H1 (cell line): ENCODE results near the gene TPD52L1. TPM values are rescaled to one million over a fixed set of nuclear protein-coding genes. Genes with fewer than 3 reads are reported as not detected.

Source experiments
- CTCF ChIA-PET: fragments of 300-600 bp; sonication (Branson Sonifier 250); formaldehyde crosslinking; loops from one replicate; lab custom pipeline; 2021; ENCODE audit not compliant: partially characterized antibody; lab: Charles Lee
- POLR2A ChIA-PET: fragments of 300-600 bp; sonication (Branson Sonifier 250); formaldehyde crosslinking; loops from one replicate; lab custom pipeline; 2021; ENCODE audit warnings: inconsistent platforms; ENCODE audit not compliant: partially characterized antibody; lab: Charles Lee
- DNase-seq, 2 experiments: peaks; one replicate each; pipeline versions ENCODE4 v3.0.0 to v3.0.0-alpha.2; 2010 to 2022; ENCODE audit warnings: low spot score in 2 of 2, low read depth in 1 of 2, mixed read lengths in 1 of 2
- FAIRE-seq: peaks from 2 replicates; lab custom pipeline; 2011; peaks lifted over from hg19 to GRCh38; lab: Jason Lieb, UNC
- H2AFZ ChIP-seq: 2 replicates; pipeline ENCODE4 v1.8.1; 2012; ENCODE audit warnings: low read length, inconsistent platforms
- H2AK5ac ChIP-seq: 2 replicates; pipeline ENCODE4 v1.6.1; 2013; ENCODE audit warnings: low read depth, low read length
- H2BK120ac ChIP-seq: replicated peaks from 2 replicates; pipeline ENCODE3; 2013; ENCODE audit warnings: low read depth, low read length, inconsistent platforms
- H2BK12ac ChIP-seq: 2 replicates; pipeline ENCODE4 v1.6.1; 2013; ENCODE audit warnings: low read depth, low read length
- H2BK15ac ChIP-seq: 2 replicates; pipeline ENCODE4 v1.6.1; 2013; ENCODE audit warnings: low read length
- H2BK20ac ChIP-seq: 2 replicates; pipeline ENCODE4 v1.6.1; 2013; ENCODE audit warnings: low read length
- H2BK5ac ChIP-seq: 2 replicates; pipeline ENCODE4 v1.6.1; 2013; ENCODE audit warnings: low read depth, low read length
- H3K14ac ChIP-seq: 2 replicates; pipeline ENCODE4 v1.6.1; 2013; ENCODE audit warnings: inconsistent platforms; ENCODE audit not compliant: insufficient read length
- H3K18ac ChIP-seq: 2 replicates; pipeline ENCODE4 v1.6.1; 2013; ENCODE audit warnings: low read length; ENCODE audit errors: extremely low read depth
- H3K23ac ChIP-seq: 2 replicates; pipeline ENCODE4 v1.6.1; 2013; ENCODE audit warnings: inconsistent platforms; ENCODE audit not compliant: insufficient read length
- H3K23me2 ChIP-seq: 2 replicates; pipeline ENCODE4 v1.6.1; 2013; ENCODE audit warnings: low read depth, low read length
- H3K27ac ChIP-seq: 2 replicates; pipeline ENCODE4 v1.6.1; 2011; ENCODE audit warnings: low read depth, low read length, inconsistent platforms
- H3K27me3 ChIP-seq, 4 experiments: replicated peaks in 1 of 4; 1 replicate in 1 of 4; 2 replicates in 3 of 4; pipeline versions ENCODE4 v1.6.1 to v1.8.1; 2011 to 2013; ENCODE audit warnings: low read length in 3 of 4, mild to moderate bottlenecking in 3 of 4, inconsistent platforms in 2 of 4, mixed read lengths in 2 of 4, moderate library complexity in 1 of 4; ENCODE audit not compliant: control insufficient read depth in 3 of 4, insufficient read depth in 3 of 4; ENCODE audit errors: extremely low read depth in 1 of 4
- H3K36me3 ChIP-seq, 4 experiments: 2 replicates each; pipeline versions ENCODE4 v1.6.1 to v1.8.1; 2011 to 2013; ENCODE audit warnings: mild to moderate bottlenecking in 4 of 4, low read length in 3 of 4, moderate library complexity in 2 of 4, control low read depth in 1 of 4, inconsistent platforms in 1 of 4; ENCODE audit not compliant: insufficient read depth in 4 of 4, control insufficient read depth in 2 of 4
- H3K4ac ChIP-seq: replicated peaks from 2 replicates; pipeline ENCODE3; 2013; ENCODE audit warnings: low read length, low read depth, mixed read lengths, inconsistent platforms; ENCODE audit not compliant: insufficient read length
- H3K4me1 ChIP-seq, 4 experiments: replicated peaks in 1 of 4; 1 replicate in 1 of 4; 2 replicates in 3 of 4; pipeline versions ENCODE4 v1.6.1 to v1.8.1; 2011 to 2013; ENCODE audit warnings: low read length in 3 of 4, inconsistent platforms in 2 of 4, mixed read lengths in 1 of 4; ENCODE audit not compliant: insufficient read depth in 4 of 4, control insufficient read depth in 3 of 4
- H3K4me2 ChIP-seq, 2 experiments: 2 replicates each; pipeline versions ENCODE4 v1.6.1 to v1.8.1; 2011 to 2013; ENCODE audit warnings: low read depth in 2 of 2, low read length in 2 of 2, control low read depth in 1 of 2, inconsistent platforms in 1 of 2, mild to moderate bottlenecking in 1 of 2; ENCODE audit not compliant: insufficient read depth in 1 of 2
- H3K4me3 ChIP-seq, 4 experiments: fragments of 200-600, 300-600 bp in 1 of 4; sonication (generic), shearing (Covaris generic), sonication (Bioruptor Twin) in 1 of 4; 2 replicates each; pipeline versions ENCODE4 v1.5.1 to v1.8.1; 2011 to 2016; ENCODE audit warnings: low read length in 4 of 4, low read depth in 3 of 4, control low read depth in 2 of 4, inconsistent platforms in 2 of 4, mild to moderate bottlenecking in 2 of 4, mixed read lengths in 1 of 4, moderate library complexity in 1 of 4; ENCODE audit not compliant: insufficient read depth in 2 of 4; ENCODE audit errors: extremely low read depth in 1 of 4
- H3K56ac ChIP-seq: replicated peaks from 2 replicates; pipeline ENCODE3; 2013; ENCODE audit warnings: low read depth, mild to moderate bottlenecking, mixed read lengths, low read length, inconsistent platforms; ENCODE audit not compliant: insufficient read length
- H3K79me1 ChIP-seq: 2 replicates; pipeline ENCODE4 v1.6.1; 2013; ENCODE audit warnings: low read depth, low read length, control low read depth
- H3K79me2 ChIP-seq, 2 experiments: 2 replicates each; pipeline versions ENCODE4 v1.6.1 to v1.8.1; 2012 to 2013; ENCODE audit warnings: low read length in 2 of 2, mild to moderate bottlenecking in 2 of 2, inconsistent platforms in 1 of 2; ENCODE audit not compliant: insufficient read depth in 2 of 2, control insufficient read depth in 1 of 2
- H3K9ac ChIP-seq, 4 experiments: replicated peaks in 1 of 4; 1 replicate in 1 of 4; 2 replicates in 3 of 4; pipeline versions ENCODE4 v1.6.1 to v1.8.1; 2011 to 2013; ENCODE audit warnings: low read depth in 3 of 4, low read length in 3 of 4, control low read depth in 2 of 4, mild to moderate bottlenecking in 2 of 4, moderate library complexity in 2 of 4, inconsistent platforms in 1 of 4; ENCODE audit errors: extremely low read depth in 1 of 4
- H3K9me3 ChIP-seq, 2 experiments: 2 replicates each; pipeline versions ENCODE4 v1.6.1 to v1.8.1; 2012 to 2013; ENCODE audit warnings: mild to moderate bottlenecking in 2 of 2, moderate library complexity in 2 of 2, control low read depth in 1 of 2, inconsistent platforms in 1 of 2, low read depth in 1 of 2, low read length in 1 of 2, mixed read lengths in 1 of 2; ENCODE audit not compliant: insufficient read depth in 2 of 2
- H4K20me1 ChIP-seq, 2 experiments: replicated peaks in 1 of 2; 2 replicates each; pipeline versions ENCODE3 to v1.8.1; 2011 to 2013; ENCODE audit warnings: inconsistent platforms in 2 of 2, low read length in 2 of 2, mild to moderate bottlenecking in 1 of 2; ENCODE audit not compliant: insufficient read depth in 2 of 2, control insufficient read depth in 1 of 2
- H4K5ac ChIP-seq: 2 replicates; pipeline ENCODE4 v1.6.1; 2013; ENCODE audit warnings: low read length, low read depth, mixed read lengths, inconsistent platforms; ENCODE audit not compliant: insufficient read length
- H4K8ac ChIP-seq: 2 replicates; pipeline ENCODE4 v1.8.0; 2013; ENCODE audit warnings: mild to moderate bottlenecking, moderate library complexity, low read length, inconsistent platforms; ENCODE audit not compliant: insufficient read depth; ENCODE audit errors: extremely low read depth
- H4K91ac ChIP-seq: replicated peaks from 2 replicates; pipeline ENCODE3; 2013; ENCODE audit warnings: low read length, mixed read lengths, inconsistent platforms; ENCODE audit not compliant: insufficient read length
- BCL11A ChIP-seq, 2 experiments: IDR thresholded peaks; one replicate each; pipeline ENCODE4 v1.6.1; 2011; ENCODE audit warnings: low read depth in 2 of 2, low read length in 2 of 2, mild to moderate bottlenecking in 2 of 2
- BRCA1 ChIP-seq: IDR thresholded peaks from 2 replicates; pipeline ENCODE4 v1.6.1; 2012; ENCODE audit warnings: low read depth, low read length, improper control_type of control experiment
- CHD2 ChIP-seq: IDR thresholded peaks from 2 replicates; pipeline ENCODE4 v1.6.1; 2012; ENCODE audit warnings: low read length, improper control_type of control experiment
- CREB1 ChIP-seq: IDR thresholded peaks from 2 replicates; pipeline ENCODE4 v1.6.1; 2012; ENCODE audit warnings: inconsistent platforms
- FOSL1 ChIP-seq: IDR thresholded peaks from 2 replicates; pipeline ENCODE4 v1.6.1; 2011; ENCODE audit warnings: mild to moderate bottlenecking, low read depth, low read length, moderate library complexity; ENCODE audit not compliant: insufficient read depth
- HDAC2 ChIP-seq, 2 experiments: fragments of 300-600 bp in 1 of 2; sonication (generic) in 1 of 2; IDR thresholded peaks; 2 replicates each; pipeline ENCODE4 v1.6.1; 2011 to 2012; ENCODE audit warnings: low read depth in 2 of 2, low read length in 2 of 2, mild to moderate bottlenecking in 2 of 2, moderate library complexity in 2 of 2, borderline replicate concordance in 1 of 2, inconsistent platforms in 1 of 2
- JUND ChIP-seq: IDR thresholded peaks from 2 replicates; pipeline ENCODE4 v1.6.1; 2011; ENCODE audit warnings: mild to moderate bottlenecking, improper control_type of control experiment, low read length
- RAD21 ChIP-seq, 2 experiments: IDR thresholded peaks in 1 of 2; conservative IDR thresholded peaks in 1 of 2; 2 replicates each; pipeline ENCODE4 v1.6.1; 2011; ENCODE audit warnings: low read depth in 2 of 2, low read length in 2 of 2, improper control_type of control experiment in 1 of 2, inconsistent platforms in 1 of 2, mild to moderate bottlenecking in 1 of 2, moderate library complexity in 1 of 2
- RBBP5 ChIP-seq: IDR thresholded peaks from 2 replicates; pipeline ENCODE4 v1.7.1; 2012; ENCODE audit warnings: low read depth, mild to moderate bottlenecking, inconsistent platforms, low read length, moderate library complexity, borderline replicate concordance
- RNF2 ChIP-seq: fragments of 200-900, 300-1000 bp; sonication (generic); IDR thresholded peaks from 2 replicates; pipeline ENCODE4 v1.7.1; 2016; ENCODE audit warnings: borderline replicate concordance, low read depth, mild to moderate bottlenecking, antibody characterized with exemption, low read length; ENCODE audit not compliant: poor library complexity, severe bottlenecking; ENCODE audit errors: missing control alignments
- SP1 ChIP-seq: IDR thresholded peaks from 2 replicates; pipeline ENCODE4 v1.6.1; 2011; ENCODE audit warnings: low read depth, low read length
- WGBS, 2 experiments: shearing (Covaris generic) in 1 of 2; methylation state at CpG; one replicate each; pipeline versions ENCODE4 v1.1.6 to v1.1.7; 2013 to 2015; ENCODE audit warnings: low lambda C conversion rate in 2 of 2, mixed read lengths in 2 of 2, inconsistent platforms in 1 of 2, low coverage in 1 of 2, missing lambda C conversion rate in 1 of 2; ENCODE audit not compliant: insufficient replicate concordance in 2 of 2, insufficient coverage in 1 of 2, insufficient read length in 1 of 2; ENCODE audit errors: extremely low coverage in 1 of 2, missing lambda C conversion rate in 1 of 2; 5-methylcytosine and 5-hydroxymethylcytosine counted together
- polyA plus RNA-seq, 7 experiments: library from polyadenylated mRNA; depleted of rRNA in 3 of 7; stranded (reverse) in 5 of 7; unstranded in 2 of 7; fragments of >200 nt in 5 of 7; fragments of 200-250 nt in 2 of 7; gene quantifications; 1 replicate in 5 of 7; 2 replicates in 1 of 7; 4 replicates in 1 of 7; pipeline versions ENCODE4 v1.2.1 to v1.2.3, GENCODE V29; 2011 to 2013; ENCODE audit warnings: missing spikeins in 2 of 7, mixed read lengths in 2 of 7
- total RNA-seq: library from RNA; stranded (reverse); fragmentation: NEBNext Ultra II Directional; extraction: Animal tissue kit (Norgen Biotek cat#: 25700); gene quantifications from 2 replicates; pipeline ENCODE4 v1.2.1, GENCODE V29; 2021
- TF ChIP-seq, protein P1 (sequence below): IDR thresholded peaks from 2 replicates; pipeline ENCODE4 v1.6.1; 2011; ENCODE audit warnings: low read depth, mild to moderate bottlenecking, low read length; ENCODE audit not compliant: insufficient read depth

The TPD52L1 gene
- total and polyA plus RNA-seq, 2 of the 8 experiments (the other 6 are each of a cell fraction or from before 2014, with no cell fraction given): 7.4 to 14.2 TPM

- H2BK120ac ChIP-seq: no peak overlapping the region
- 95% methylated on average over 2 of the region's 2 CpGs; no CpG with 5 or more reads in 1 of the 2 experiments for WGBS, 2 experiments
These were observed 58.8 kb downstream of the TPD52L1 start for GRCh38 chr6:125212377-125212776.

More at GRCh38 chr6:125212377-125212776, 58.8 kb downstream of the TPD52L1 start:
- ChIA-PET CTCF (interaction anchor here (2.0 to 3.2 kb wide), 3 partner anchors 9 to 19 kb away, joined by 6 to 24 read pairs (median 14); no protein-coding TSS in a partner anchor), POLR2A (no interaction called here)
- H4K20me1 ChIP-seq: no peaks in the 10 kb centered on the region
- FAIRE-seq: no peak
- no peak overlapping the region for H3K18ac ChIP-seq
- H2AFZ ChIP-seq: no peak overlapping the region
- no peak overlapping the region for H2BK20ac ChIP-seq
- H3K4me1 ChIP-seq: no peaks in the 10 kb centered on the region
- no peak overlapping the region for H4K91ac ChIP-seq
- no peak overlapping the region for H3K4me3 ChIP-seq
- no peak overlapping the region for H2AK5ac ChIP-seq
- H3K27ac ChIP-seq: no peak overlapping the region
- H3K23ac ChIP-seq: no peak overlapping the region
- H4K5ac ChIP-seq: no peak overlapping the region
- no peak overlapping the region for H3K9ac ChIP-seq
- H3K27me3 ChIP-seq: no peaks in the 10 kb centered on the region
- no peaks in the 10 kb centered on the region for H3K36me3 ChIP-seq
- TF ChIP-seq RAD21 (IDR thresholded peaks at IDR 0.05 in 1 of 2, conservative IDR thresholded peaks at IDR 0.05 in 1 of 2; ENCODE audit: low read depth in 2 of 2, low read length in 2 of 2): no peak
- TF ChIP-seq FOSL1: no peak
- TF ChIP-seq BRCA1: no peak
- TF ChIP-seq HDAC2 (IDR thresholded peaks at IDR 0.05; ENCODE audit: borderline replicate concordance in 1 of 2, low read depth in 2 of 2, low read length in 2 of 2): no peak
- no peak for TF ChIP-seq BCL11A (IDR thresholded peaks at IDR 0.05; ENCODE audit: low read depth in 2 of 2, low read length in 2 of 2)
- TF ChIP-seq, protein P1, sequence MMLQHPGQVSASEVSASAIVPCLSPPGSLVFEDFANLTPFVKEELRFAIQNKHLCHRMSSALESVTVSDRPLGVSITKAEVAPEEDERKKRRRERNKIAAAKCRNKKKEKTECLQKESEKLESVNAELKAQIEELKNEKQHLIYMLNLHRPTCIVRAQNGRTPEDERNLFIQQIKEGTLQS: no peak
- no peak for TF ChIP-seq RNF2
- no peak for TF ChIP-seq RBBP5
- no peak for TF ChIP-seq JUND
- TF ChIP-seq CHD2: no peak
- TF ChIP-seq SP1: no peak
- no peak for TF ChIP-seq CREB1
- TF ChIP-seq, all 59 proteins: peak for 0
- Histone ChIP-seq H3K79me1 (no peaks in the 10 kb centered on the region), H2BK5ac (no peak overlapping the region), H2BK12ac (no peak overlapping the region), H3K4ac (no peak overlapping the region), H3K9me3 (no peaks in the 10 kb centered on the region), H3K14ac (no peak overlapping the region), H3K23me2 (0 out of 2 replicates have a peak, but pooled peaks cover 2% of the 10 kb centered on the region), H3K4me2 (no peak overlapping the region), H3K79me2 (no peaks in the 10 kb centered on the region), H4K8ac (no peak overlapping the region), H2BK15ac (no peak overlapping the region), H3K56ac (no peak overlapping the region)
- DNase-seq: no peak
